ENCODE measurements around the gene ALK.

Gene ALK

GRCh38 chr2:29575370-29575890, 346.0 kb downstream of the ALK start:
- no peak for DNase-seq (ENCODE audit: low read depth)

- DNase-seq (ENCODE audit: low read depth), result peak; percentile 32
These were observed 347.8 kb downstream of the ALK start for GRCh38 chr2:29573612-29574011.

- no peak for DNase-seq (ENCODE audit: low read depth)
These were observed 348.2 kb downstream of the ALK start for GRCh38 chr2:29573147-29573546.

GRCh38 chr2:29570539-29570938, 350.8 kb downstream of the ALK start:
- no peak for DNase-seq (ENCODE audit: low read depth)

- no peak for DNase-seq (ENCODE audit: low read depth)
These were observed 353.4 kb downstream of the ALK start for GRCh38 chr2:29567906-29568520.

- DNase-seq (ENCODE audit: low read depth), result no peak
These were observed 357.7 kb downstream of the ALK start for GRCh38 chr2:29563697-29564096.

- DNase-seq (ENCODE audit: low read depth), result no peak
These were observed 358.5 kb downstream of the ALK start for GRCh38 chr2:29562896-29563295.

GRCh38 chr2:29562319-29562718, 359.1 kb downstream of the ALK start:
- no peak for DNase-seq (ENCODE audit: low read depth)

- DNase-seq (ENCODE audit: low read depth), result no peak
These were observed 359.8 kb downstream of the ALK start for GRCh38 chr2:29561628-29562027.

GRCh38 chr2:29561181-29561580, 360.2 kb downstream of the ALK start:
- DNase-seq (ENCODE audit: low read depth), result no peak

- no peak for DNase-seq (ENCODE audit: low read depth)
These were observed 360.8 kb downstream of the ALK start for GRCh38 chr2:29560566-29560965.

GRCh38 chr2:29560030-29560429, 361.4 kb downstream of the ALK start:
- no peak for DNase-seq (ENCODE audit: low read depth)

- no peak for DNase-seq (ENCODE audit: low read depth)
These were observed 361.8 kb downstream of the ALK start for GRCh38 chr2:29559578-29559977.

- DNase-seq (ENCODE audit: low read depth), result no peak
These were observed 363.3 kb downstream of the ALK start for GRCh38 chr2:29558097-29558496.

- no peak for DNase-seq (ENCODE audit: low read depth)
These were observed 364.1 kb downstream of the ALK start for GRCh38 chr2:29557268-29557667.

GRCh38 chr2:29549069-29549380, 372.4 kb downstream of the ALK start:
- DNase-seq (ENCODE audit: low read depth), result no peak

GRCh38 chr2:29544917-29545316, 376.5 kb downstream of the ALK start:
- DNase-seq (ENCODE audit: low read depth), result no peak

GRCh38 chr2:29544031-29544430, 377.4 kb downstream of the ALK start:
- no peak for DNase-seq (ENCODE audit: low read depth)

GRCh38 chr2:29535188-29535587, 386.2 kb downstream of the ALK start:
- DNase-seq (ENCODE audit: low read depth), result no peak

GRCh38 chr2:29532436-29532835, 388.9 kb downstream of the ALK start:
- no peak for DNase-seq (ENCODE audit: low read depth)

- no peak for DNase-seq (ENCODE audit: low read depth)
These were observed 389.8 kb downstream of the ALK start for GRCh38 chr2:29531626-29532025.

- DNase-seq (ENCODE audit: low read depth), result no peak
These were observed 391.1 kb downstream of the ALK start for GRCh38 chr2:29530281-29530680.

- peak; percentile 79 for DNase-seq (ENCODE audit: low read depth)
These were observed 392.4 kb downstream of the ALK start for GRCh38 chr2:29528891-29529520.

- DNase-seq (ENCODE audit: low read depth), result no peak
These were observed 393.0 kb downstream of the ALK start for GRCh38 chr2:29528371-29528770.
